ENCODE results near the gene DHX34.
A peak's percentile ranks its signal among the peaks of the same experiment; 100 is the strongest.
"Not testable (repeated sequence)": the region's sequence is repeated elsewhere in the genome, so short reads cannot be mapped to it uniquely, and the experiment has no call there.

The DHX34 gene

GRCh38 chr19:47344425-47344824 lies 4.7 kb upstream of the DHX34 start:
- Histone ChIP-seq H3K4me2 (no peak overlapping the region), H3K27ac (no peak overlapping the region), H3K9ac (no peak overlapping the region), H3K27me3 (no peaks in the 10 kb centered on the region), H4K20me1 (no peaks in the 10 kb centered on the region), H3K36me3 (peaks cover 0 to 10% (median 0%) of the 10 kb centered on the region in 11 experiments; a peak in 2 of 22 replicates), H3K9me3 (replicated peaks in 1 of 11) (no peaks in the 10 kb centered on the region), H3K4me1 (peaks cover 0 to 30% (median 6%) of the 10 kb centered on the region in 10 experiments; a peak in 16 of 20 replicates), H3K4me3 (no peak overlapping the region)
- TF ChIP-seq Cebpa-rat (IDR thresholded peaks at IDR 0.05), result no peak

- H3K36me3 ChIP-seq, result not testable (repeated sequence)
Measured at GRCh38 chr19:47346024-47346423, 3.1 kb upstream of the DHX34 start.

DNA sequence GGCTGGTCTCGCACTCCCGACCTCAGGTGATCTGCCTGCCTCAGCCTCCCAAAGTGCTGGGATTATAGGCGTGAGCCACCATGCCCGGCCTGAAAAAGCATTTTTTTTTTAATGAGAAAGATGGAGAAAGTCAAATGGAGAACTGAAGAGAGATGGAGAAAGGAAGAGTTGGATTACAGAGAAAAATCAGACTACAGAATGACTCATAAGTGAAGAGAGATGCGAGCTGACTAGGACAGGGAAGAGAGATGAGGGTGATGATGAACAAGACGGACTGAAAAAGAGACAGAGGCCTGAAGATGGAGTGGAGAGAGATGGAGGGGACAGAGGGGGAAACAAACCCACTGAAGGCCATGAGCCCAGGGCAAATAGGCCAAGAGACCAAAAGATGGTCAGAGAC lies 1.5 kb downstream of the DHX34 start:
- Histone ChIP-seq H3K27ac (peak overlapping the region in 1 of 11 experiments; percentile 79; a peak in 2 of 22 replicates), H3K9me3 (replicated peaks in 1 of 11) (no peaks in the 10 kb centered on the region), H4K20me1 (peaks cover 0 to 51% (median 23%) of the 10 kb centered on the region in 11 experiments; a peak in 14 of 22 replicates), H3K4me3 (peak overlapping the region in 7 of 10 experiments; percentile 6 to 91 (median 86); a peak in 10 of 20 replicates), H3K4me2 (peak overlapping the region; percentile 86 to 98 (median 97)), H3K36me3 (peaks cover 35 to 50% (median 42%) of the 10 kb centered on the region in 11 experiments), H3K27me3 (no peaks in the 10 kb centered on the region), H3K9ac (peak overlapping the region in 5 of 11 experiments; percentile 86 to 91 (median 87); a peak in 4 of 22 replicates), H3K4me1 (peaks cover 17 to 80% (median 34%) of the 10 kb centered on the region in 10 experiments)
- no peak for TF ChIP-seq Cebpa-rat (IDR thresholded peaks at IDR 0.05)

More at GRCh38 chr19:47346024-47346423, 3.1 kb upstream of the DHX34 start:
- Histone ChIP-seq H3K4me2 (peak overlapping the region in 3 of 11 experiments; percentile 51 to 70 (median 61); a peak in 4 of 22 replicates), H3K4me1 (peaks cover 14 to 42% (median 21%) of the 10 kb centered on the region in 10 experiments)
- not testable (repeated sequence) for H3K9me3 ChIP-seq (replicated peaks in 1 of 11); H3K9ac ChIP-seq; H3K4me3 ChIP-seq; H4K20me1 ChIP-seq; H3K27ac ChIP-seq; H3K27me3 ChIP-seq

DNA sequence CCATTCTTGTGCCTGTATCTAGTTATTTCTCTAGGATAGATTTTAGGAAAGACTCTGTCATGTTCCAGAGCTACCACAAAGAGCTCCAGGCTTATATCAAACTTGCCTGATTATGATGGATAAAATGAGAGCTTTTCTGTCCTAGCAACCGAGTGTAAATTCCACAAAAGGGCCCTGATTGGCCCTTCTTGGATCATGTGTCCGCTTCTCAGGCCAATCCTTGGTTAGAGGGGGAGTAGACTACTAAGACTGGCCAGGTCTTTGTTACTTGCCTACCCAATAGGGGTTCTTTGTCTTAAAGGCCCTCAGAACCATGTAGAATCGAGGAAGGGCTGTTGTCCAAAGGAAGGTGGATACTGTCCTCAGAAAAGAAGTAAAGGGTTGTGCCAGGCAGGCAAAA lies 2.4 kb downstream of the DHX34 start:
- Histone ChIP-seq H3K9me3 (replicated peaks in 1 of 11) (no peaks in the 10 kb centered on the region; a peak in 1 of 22 replicates), H3K27ac (peak overlapping the region in 2 of 11 experiments; percentile 6 to 9; a peak in 1 of 22 replicates), H3K4me3 (peak overlapping the region in 4 of 10 experiments; percentile 83 to 91 (median 88); a peak in 2 of 20 replicates), H3K4me2 (peak overlapping the region; percentile 86 to 98 (median 97); a peak in 21 of 22 replicates), H3K27me3 (no peaks in the 10 kb centered on the region), H4K20me1 (peaks cover 0 to 60% (median 33%) of the 10 kb centered on the region in 11 experiments; a peak in 14 of 22 replicates), H3K36me3 (peaks cover 44 to 59% (median 51%) of the 10 kb centered on the region in 11 experiments), H3K4me1 (peaks cover 17 to 74% (median 32%) of the 10 kb centered on the region in 10 experiments), H3K9ac (0 out of 22 replicates have a peak overlapping the region, but pooled peaks of 1 of the 11 experiments have one; percentile 11)
- TF ChIP-seq Cebpa-rat (IDR thresholded peaks at IDR 0.05), result no peak

GRCh38 chr19:47352095-47352494 lies 3.0 kb downstream of the DHX34 start:
- H3K4me2 ChIP-seq, result peak overlapping the region in 7 of 11 experiments; percentile 86 to 98 (median 97); a peak in 13 of 22 replicates
- peaks cover 17 to 68% (median 31%) of the 10 kb centered on the region in 10 experiments for H3K4me1 ChIP-seq
- no peaks in the 10 kb centered on the region for H3K27me3 ChIP-seq
- peaks cover 50 to 65% (median 56%) of the 10 kb centered on the region in 11 experiments for H3K36me3 ChIP-seq
- H3K9me3 ChIP-seq (replicated peaks in 1 of 11), result peaks cover 0 to 5% (median 0%) of the 10 kb centered on the region in 11 experiments; a peak in 3 of 22 replicates
- no peak for TF ChIP-seq Cebpa-rat (IDR thresholded peaks at IDR 0.05)
- H3K27ac ChIP-seq, result peak overlapping the region in 2 of 11 experiments; percentile 6 to 9; a peak in 2 of 22 replicates
- H3K4me3 ChIP-seq, result peak overlapping the region in 1 of 10 experiments; percentile 91; a peak in 2 of 20 replicates
- peaks cover 0 to 65% (median 38%) of the 10 kb centered on the region in 11 experiments; a peak in 14 of 22 replicates for H4K20me1 ChIP-seq
- no peak overlapping the region for H3K9ac ChIP-seq

DNA sequence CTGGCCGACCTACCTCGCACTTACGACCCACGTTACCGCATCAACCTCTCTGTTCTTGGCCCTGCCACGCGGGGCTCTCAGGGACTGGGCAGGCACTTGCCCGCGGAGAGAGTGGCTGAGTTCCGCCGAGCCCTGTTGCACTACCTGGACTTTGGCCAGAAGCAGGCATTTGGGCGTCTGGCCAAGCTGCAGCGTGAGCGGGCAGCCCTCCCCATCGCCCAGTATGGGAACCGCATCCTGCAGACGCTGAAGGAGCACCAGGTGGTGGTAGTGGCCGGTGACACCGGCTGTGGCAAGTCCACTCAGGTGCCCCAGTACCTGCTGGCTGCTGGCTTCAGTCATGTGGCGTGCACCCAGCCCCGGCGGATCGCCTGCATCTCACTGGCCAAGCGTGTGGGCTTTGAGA lies 4.2 kb downstream of the DHX34 start:
- H3K27me3 ChIP-seq, result no peaks in the 10 kb centered on the region
- no peak overlapping the region for H3K4me3 ChIP-seq
- no peak overlapping the region for H3K27ac ChIP-seq
- TF ChIP-seq Cebpa-rat (IDR thresholded peaks at IDR 0.05), result no peak
- no peak overlapping the region; a peak in 1 of 22 replicates for H3K9ac ChIP-seq
- H3K4me2 ChIP-seq, result peak overlapping the region in 3 of 11 experiments; percentile 15 to 36 (median 20); a peak in 3 of 22 replicates
- peaks cover 0 to 78% (median 49%) of the 10 kb centered on the region in 11 experiments; a peak in 18 of 22 replicates for H4K20me1 ChIP-seq
- peaks cover 17 to 56% (median 31%) of the 10 kb centered on the region in 10 experiments for H3K4me1 ChIP-seq
- peaks cover 62 to 77% (median 69%) of the 10 kb centered on the region in 11 experiments for H3K36me3 ChIP-seq
- H3K9me3 ChIP-seq (replicated peaks in 1 of 11), result peaks cover 0 to 12% (median 0%) of the 10 kb centered on the region in 11 experiments; a peak in 3 of 22 replicates

GRCh38 chr19:47356900-47357299 lies 7.8 kb downstream of the DHX34 start:
- Histone ChIP-seq H3K27ac (no peak overlapping the region), H3K9me3 (replicated peaks in 1 of 11) (peaks cover 0 to 12% (median 0%) of the 10 kb centered on the region in 11 experiments; a peak in 3 of 22 replicates), H3K9ac (no peak overlapping the region), H3K36me3 (peaks cover 98 to 100% (median 100%) of the 10 kb centered on the region in 11 experiments), H3K4me2 (no peak overlapping the region), H4K20me1 (peaks cover 0 to 97% (median 63%) of the 10 kb centered on the region in 11 experiments; a peak in 20 of 22 replicates), H3K27me3 (no peaks in the 10 kb centered on the region), H3K4me1 (peaks cover 0 to 30% (median 4%) of the 10 kb centered on the region in 10 experiments; a peak in 12 of 20 replicates), H3K4me3 (no peak overlapping the region)
- no peak for TF ChIP-seq Cebpa-rat (IDR thresholded peaks at IDR 0.05)

DNA sequence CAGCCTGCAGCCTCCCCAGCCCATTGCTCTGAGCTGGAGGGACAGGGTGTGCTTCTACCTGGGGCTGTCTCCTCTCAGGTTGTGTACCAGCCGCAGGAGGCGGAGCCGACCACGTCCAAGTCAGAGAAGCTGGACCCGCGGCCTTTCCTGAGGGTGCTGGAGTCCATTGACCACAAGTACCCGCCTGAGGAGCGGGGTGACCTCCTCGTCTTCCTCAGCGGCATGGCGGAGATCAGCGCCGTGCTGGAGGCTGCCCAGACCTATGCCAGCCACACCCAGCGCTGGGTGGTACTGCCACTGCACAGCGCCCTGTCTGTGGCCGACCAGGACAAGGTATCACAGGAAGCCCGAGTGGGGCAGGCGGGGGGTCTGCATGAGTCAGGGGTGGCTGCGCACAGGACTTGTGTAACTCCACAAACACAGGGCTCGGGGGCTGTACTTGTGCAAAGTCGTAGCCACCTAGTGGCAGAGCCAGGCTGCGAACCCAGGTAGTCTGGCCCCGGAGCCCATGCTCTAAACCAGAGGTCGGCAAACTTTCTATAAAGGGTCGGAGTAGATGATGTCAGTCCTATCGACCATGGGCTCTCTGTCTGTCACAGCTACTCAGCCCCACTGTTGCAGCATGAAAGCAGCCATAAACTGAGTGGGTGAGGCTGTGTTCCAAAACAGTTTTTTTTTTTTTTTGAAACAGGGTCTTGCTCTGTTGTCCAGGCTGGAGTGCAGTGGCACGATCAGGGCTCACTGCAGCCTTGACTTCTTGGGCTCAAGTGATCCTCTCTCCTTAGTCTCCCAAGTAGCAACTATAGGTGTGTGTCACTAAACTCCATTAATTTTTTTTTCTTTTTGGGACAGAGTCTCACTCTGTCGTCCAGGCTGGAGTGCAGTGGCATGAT lies 8.9 kb downstream of the DHX34 start:
- no peak overlapping the region for H3K4me2 ChIP-seq
- H3K27me3 ChIP-seq, result no peaks in the 10 kb centered on the region
- peaks cover 0 to 94% (median 58%) of the 10 kb centered on the region in 11 experiments; a peak in 20 of 22 replicates for H4K20me1 ChIP-seq
- peaks cover 100% of the 10 kb centered on the region in 11 experiments for H3K36me3 ChIP-seq
- no peak overlapping the region for H3K4me3 ChIP-seq
- H3K4me1 ChIP-seq, result peaks cover 0 to 32% (median 4%) of the 10 kb centered on the region in 10 experiments; a peak in 12 of 20 replicates
- H3K9me3 ChIP-seq (replicated peaks in 1 of 11), result peaks cover 0 to 12% (median 0%) of the 10 kb centered on the region in 11 experiments; a peak in 3 of 22 replicates
- no peak overlapping the region for H3K27ac ChIP-seq
- H3K9ac ChIP-seq, result no peak overlapping the region
- no peak for TF ChIP-seq Cebpa-rat (IDR thresholded peaks at IDR 0.05)

All from BLaER1 treated with 17β-estradiol and CSF1 and Interleukin-3, amounts not matched to agents 10 nM and 100 nM (cell line).